ENCODE measurements around the gene PTPN3.
"Not testable (repeated sequence)": the region's sequence is repeated elsewhere in the genome, so short reads cannot be mapped to it uniquely, and the experiment has no call there.

Gene PTPN3

DNA sequence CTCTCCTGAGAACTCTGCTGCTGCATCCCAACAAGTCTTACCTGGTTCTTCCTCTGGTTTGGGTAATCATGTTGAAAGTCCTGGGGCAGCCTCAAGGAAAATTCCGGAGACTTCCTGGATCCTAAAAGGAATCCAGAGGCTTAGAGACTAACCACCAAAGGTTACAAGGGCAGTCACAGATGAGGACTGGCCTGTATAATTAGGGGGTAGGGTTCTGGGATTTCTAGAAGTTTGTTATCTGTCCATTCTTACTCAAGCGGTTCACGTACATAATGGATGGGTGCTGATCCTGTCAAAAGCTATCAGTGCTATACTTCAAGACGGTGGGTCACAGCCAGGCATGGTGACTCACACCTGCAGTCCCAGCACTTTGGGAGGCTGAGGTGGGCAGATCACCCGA is 125.9 kb downstream of the PTPN3 start:
- Histone ChIP-seq H3K9ac (ENCODE audit: low read length) (no peak overlapping the region), H3K9me3 (ENCODE audit: low read length) (peaks cover 4% of the 10 kb centered on the region), H3K36me3 (ENCODE audit: insufficient read depth, low read length) (no peaks in the 10 kb centered on the region), H3K4me1 (ENCODE audit: insufficient read depth, low read length) (no peaks in the 10 kb centered on the region), H3K27ac (ENCODE audit: low read depth, low read length) (no peak overlapping the region), H3K27me3 (ENCODE audit: control insufficient read depth in 1 of 2, insufficient read depth in 2 of 2, low read length in 2 of 2) (no peaks in the 10 kb centered on the region), H3K4me3 (ENCODE audit: low read depth in 1 of 2, low read length in 2 of 2) (no peak overlapping the region)

DNA sequence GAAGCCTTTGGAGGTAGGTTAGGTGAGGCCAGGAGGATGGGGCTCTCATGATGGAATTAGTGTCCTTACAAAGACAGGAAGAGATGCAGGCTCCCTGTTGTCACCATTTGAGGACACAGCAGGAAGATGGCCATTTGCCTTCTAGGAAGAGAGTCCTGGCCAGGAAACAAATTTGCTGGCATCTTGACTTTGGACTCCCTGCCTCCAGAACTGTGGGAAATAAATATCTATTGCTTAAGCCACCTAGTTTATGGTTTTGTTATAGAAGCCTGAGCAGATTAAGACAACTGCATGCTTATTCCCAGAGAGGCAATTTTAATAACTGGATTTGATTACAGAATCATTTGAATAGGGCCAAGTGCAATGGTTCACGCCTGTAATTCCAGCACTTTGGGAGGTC is 126.7 kb downstream of the PTPN3 start:
- Histone ChIP-seq H3K27me3 (ENCODE audit: control insufficient read depth in 1 of 2, insufficient read depth in 2 of 2, low read length in 2 of 2) (no peaks in the 10 kb centered on the region), H3K4me3 (ENCODE audit: low read depth in 1 of 2, low read length in 2 of 2) (no peak overlapping the region), H3K27ac (ENCODE audit: low read depth, low read length) (no peak overlapping the region), H3K4me1 (ENCODE audit: insufficient read depth, low read length) (no peaks in the 10 kb centered on the region), H3K9ac (ENCODE audit: low read length) (no peak overlapping the region), H3K36me3 (ENCODE audit: insufficient read depth, low read length) (no peaks in the 10 kb centered on the region), H3K9me3 (ENCODE audit: low read length) (peaks cover 4% of the 10 kb centered on the region)

DNA sequence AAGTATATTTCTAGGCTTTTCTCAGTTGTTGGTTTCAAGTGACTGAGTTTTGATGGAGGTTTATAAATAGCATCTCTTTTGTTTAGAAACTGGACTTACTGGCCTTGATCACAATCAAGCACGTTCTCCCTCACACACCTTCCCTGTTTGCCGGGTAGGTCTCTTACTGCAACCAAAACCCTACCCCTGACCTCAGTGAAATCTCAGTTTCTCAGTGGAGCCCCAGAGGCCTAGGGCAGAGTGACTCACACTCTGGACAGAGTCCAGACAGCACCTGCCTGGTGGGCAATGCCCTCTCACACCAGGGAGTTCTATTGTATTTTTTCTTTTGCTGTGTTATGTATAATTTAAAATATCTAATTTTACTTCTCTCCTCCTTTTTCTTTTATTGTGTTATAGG is 128.8 kb downstream of the PTPN3 start:
- no peak overlapping the region for H3K27ac ChIP-seq (ENCODE audit: low read depth, low read length)
- H3K36me3 ChIP-seq (ENCODE audit: insufficient read depth, low read length) = no peaks in the 10 kb centered on the region
- H3K9me3 ChIP-seq (ENCODE audit: low read length) = peaks cover 4% of the 10 kb centered on the region
- H3K4me1 ChIP-seq (ENCODE audit: insufficient read depth, low read length) = no peaks in the 10 kb centered on the region
- H3K4me3 ChIP-seq (ENCODE audit: low read depth in 1 of 2, low read length in 2 of 2) = no peak overlapping the region
- no peaks in the 10 kb centered on the region for H3K27me3 ChIP-seq (ENCODE audit: control insufficient read depth in 1 of 2, insufficient read depth in 2 of 2, low read length in 2 of 2)
- no peak overlapping the region for H3K9ac ChIP-seq (ENCODE audit: low read length)

DNA sequence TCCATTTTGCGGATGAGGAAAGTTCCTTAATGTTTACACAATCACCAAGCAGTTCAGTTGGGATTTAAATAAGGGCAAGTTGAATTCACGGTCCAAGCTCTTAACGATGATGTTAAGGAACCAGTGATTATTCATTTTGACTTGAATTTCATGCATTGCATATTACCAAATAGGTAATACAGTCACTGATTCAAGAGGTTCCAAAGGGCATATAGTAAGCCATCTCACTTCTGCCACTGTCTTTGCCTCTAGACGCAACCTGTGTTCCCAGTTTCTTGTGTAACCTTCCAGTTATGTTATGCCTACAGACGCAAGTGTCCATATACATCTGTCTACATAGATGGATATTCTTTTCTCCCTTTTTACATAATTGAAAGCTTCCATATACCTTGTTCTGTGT is 137.3 kb downstream of the PTPN3 start:
- no peaks in the 10 kb centered on the region for H3K9me3 ChIP-seq (ENCODE audit: low read length)
- no peaks in the 10 kb centered on the region for H3K27me3 ChIP-seq (ENCODE audit: control insufficient read depth in 1 of 2, insufficient read depth in 2 of 2, low read length in 2 of 2)
- H3K27ac ChIP-seq (ENCODE audit: low read depth, low read length) = no peak overlapping the region
- H3K4me3 ChIP-seq (ENCODE audit: low read depth in 1 of 2, low read length in 2 of 2) = no peak overlapping the region
- no peaks in the 10 kb centered on the region for H3K4me1 ChIP-seq (ENCODE audit: insufficient read depth, low read length)
- no peak overlapping the region for H3K9ac ChIP-seq (ENCODE audit: low read length)
- no peaks in the 10 kb centered on the region for H3K36me3 ChIP-seq (ENCODE audit: insufficient read depth, low read length)

DNA sequence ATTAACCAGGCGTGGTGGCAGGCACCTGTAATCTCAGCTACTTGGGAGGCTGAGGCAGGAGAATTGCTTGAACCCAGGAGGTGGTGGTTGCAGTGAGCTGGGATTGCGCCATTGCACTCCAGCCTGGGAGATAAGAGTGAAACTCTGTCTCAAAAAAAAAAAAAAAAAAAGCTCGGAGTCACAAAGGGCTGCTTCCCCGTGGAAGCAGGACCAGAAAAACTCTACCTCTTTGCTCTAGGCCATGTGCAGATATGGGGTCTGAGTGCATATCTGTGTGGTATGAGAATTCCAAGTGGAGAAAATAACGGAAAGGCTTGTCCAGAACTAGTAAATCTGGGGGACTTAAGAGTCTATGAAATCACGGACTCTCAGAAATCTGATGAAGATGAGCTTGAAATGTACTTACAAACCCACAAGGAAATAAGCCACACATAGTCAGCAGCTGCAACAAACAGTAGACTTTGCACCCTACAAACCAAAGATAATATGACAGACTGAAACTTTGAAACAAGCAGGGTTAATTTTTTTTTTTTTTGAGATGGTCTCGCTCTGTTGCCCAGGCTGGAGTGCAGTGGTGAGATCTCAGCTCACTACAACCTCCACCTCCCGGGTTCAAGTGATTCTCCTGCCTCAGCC is 139.0 kb downstream of the PTPN3 start:
- H3K4me1 ChIP-seq (ENCODE audit: insufficient read depth, low read length); H3K4me3 ChIP-seq (ENCODE audit: low read depth in 1 of 2, low read length in 2 of 2); H3K27ac ChIP-seq (ENCODE audit: low read depth, low read length); H3K36me3 ChIP-seq (ENCODE audit: insufficient read depth, low read length); H3K9ac ChIP-seq (ENCODE audit: low read length); H3K27me3 ChIP-seq (ENCODE audit: control insufficient read depth in 1 of 2, insufficient read depth in 2 of 2, low read length in 2 of 2); H3K9me3 ChIP-seq (ENCODE audit: low read length): not testable (repeated sequence)

DNA sequence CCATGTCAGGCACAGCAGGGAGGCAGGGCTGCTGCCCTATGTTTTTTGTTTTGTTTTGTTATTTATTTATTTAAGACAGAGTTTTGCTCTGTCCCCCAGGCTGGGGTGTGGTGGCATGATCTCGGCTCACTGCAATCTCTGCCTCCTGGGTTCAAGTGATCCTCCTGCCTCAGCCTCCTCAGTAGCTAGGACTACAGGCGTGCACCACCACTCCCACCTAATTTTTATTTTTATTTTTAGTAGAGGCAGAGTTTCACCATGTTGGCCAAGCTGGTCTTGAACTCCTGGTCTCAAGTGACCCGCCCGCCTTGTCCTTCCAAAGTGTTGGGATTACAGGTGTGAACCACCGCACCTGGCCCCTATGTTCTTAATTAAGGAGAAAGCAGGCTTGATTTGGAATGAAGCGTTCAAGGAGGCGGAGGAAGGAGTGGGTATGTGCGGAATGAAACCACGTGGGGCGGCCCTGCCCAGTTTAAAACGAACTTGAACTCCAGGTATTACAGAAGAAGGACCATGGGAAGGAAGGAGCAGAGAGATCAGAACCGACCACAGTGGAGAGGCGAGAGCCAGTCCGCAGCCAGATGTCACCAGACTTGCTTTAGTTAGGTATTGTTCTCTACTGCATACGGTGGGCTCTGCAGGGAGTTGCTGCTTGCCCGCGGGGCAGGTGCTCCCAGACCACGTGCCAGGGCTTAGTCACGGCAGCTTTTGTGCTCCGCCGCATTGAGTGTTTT is 142.4 kb downstream of the PTPN3 start:
- Histone ChIP-seq H3K4me3 (ENCODE audit: low read depth in 1 of 2, low read length in 2 of 2) (no peak overlapping the region), H3K4me1 (ENCODE audit: insufficient read depth, low read length) (no peaks in the 10 kb centered on the region), H3K9me3 (ENCODE audit: low read length) (no peaks in the 10 kb centered on the region), H3K9ac (ENCODE audit: low read length) (no peak overlapping the region), H3K36me3 (ENCODE audit: insufficient read depth, low read length) (no peaks in the 10 kb centered on the region), H3K27ac (ENCODE audit: low read depth, low read length) (no peak overlapping the region), H3K27me3 (ENCODE audit: control insufficient read depth in 1 of 2, insufficient read depth in 2 of 2, low read length in 2 of 2) (no peaks in the 10 kb centered on the region)

DNA sequence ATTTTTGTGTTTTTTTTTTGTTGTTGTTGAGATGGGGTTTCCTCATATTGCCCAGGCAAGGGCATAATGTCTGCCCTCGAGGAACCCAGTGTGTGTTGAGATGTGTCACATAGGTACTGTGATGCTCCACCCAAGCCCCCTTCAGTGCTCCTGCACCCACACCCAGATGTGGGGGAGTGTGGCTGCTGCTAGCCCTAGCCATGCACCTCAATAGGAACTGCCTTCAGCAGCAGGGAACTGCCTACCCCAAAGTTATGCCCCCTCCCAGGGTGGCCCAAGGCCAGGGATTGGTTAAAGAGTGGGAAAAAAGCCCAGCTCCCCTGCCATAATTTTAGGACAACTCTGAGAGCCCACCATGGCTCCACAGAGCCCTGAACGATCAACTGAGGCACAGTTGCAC is 143.9 kb downstream of the PTPN3 start:
- H3K9me3 ChIP-seq (ENCODE audit: low read length) = no peaks in the 10 kb centered on the region
- no peak overlapping the region for H3K4me3 ChIP-seq (ENCODE audit: low read depth in 1 of 2, low read length in 2 of 2)
- no peak overlapping the region for H3K27ac ChIP-seq (ENCODE audit: low read depth, low read length)
- H3K4me1 ChIP-seq (ENCODE audit: insufficient read depth, low read length) = no peaks in the 10 kb centered on the region
- H3K27me3 ChIP-seq (ENCODE audit: control insufficient read depth in 1 of 2, insufficient read depth in 2 of 2, low read length in 2 of 2) = no peaks in the 10 kb centered on the region
- no peaks in the 10 kb centered on the region for H3K36me3 ChIP-seq (ENCODE audit: insufficient read depth, low read length)
- no peak overlapping the region for H3K9ac ChIP-seq (ENCODE audit: low read length)

DNA sequence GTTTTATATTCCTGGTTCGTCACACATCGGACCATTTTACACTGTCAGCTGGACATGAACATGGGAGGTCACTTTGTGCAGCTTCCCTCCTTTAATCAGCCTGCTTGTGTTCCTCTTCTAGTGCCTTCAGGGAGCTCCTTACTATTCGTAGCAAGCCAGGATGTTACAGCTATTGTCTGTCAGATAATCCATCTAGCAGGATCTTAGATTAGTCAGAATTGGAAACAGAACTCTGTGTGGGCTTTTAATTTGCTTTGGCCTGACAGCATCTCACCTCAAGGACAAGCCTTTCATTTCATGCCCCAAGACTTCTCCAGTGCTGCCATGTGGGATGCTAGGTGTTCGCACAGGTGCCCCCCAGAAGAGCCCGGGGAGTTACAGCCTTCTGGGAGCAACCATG is 147.1 kb downstream of the PTPN3 start:
- Histone ChIP-seq H3K9ac (ENCODE audit: low read length) (no peak overlapping the region), H3K27me3 (ENCODE audit: control insufficient read depth in 1 of 2, insufficient read depth in 2 of 2, low read length in 2 of 2) (no peaks in the 10 kb centered on the region), H3K4me3 (ENCODE audit: low read depth in 1 of 2, low read length in 2 of 2) (no peak overlapping the region), H3K4me1 (ENCODE audit: insufficient read depth, low read length) (no peaks in the 10 kb centered on the region), H3K27ac (ENCODE audit: low read depth, low read length) (no peak overlapping the region), H3K36me3 (ENCODE audit: insufficient read depth, low read length) (no peaks in the 10 kb centered on the region), H3K9me3 (ENCODE audit: low read length) (no peaks in the 10 kb centered on the region)

DNA sequence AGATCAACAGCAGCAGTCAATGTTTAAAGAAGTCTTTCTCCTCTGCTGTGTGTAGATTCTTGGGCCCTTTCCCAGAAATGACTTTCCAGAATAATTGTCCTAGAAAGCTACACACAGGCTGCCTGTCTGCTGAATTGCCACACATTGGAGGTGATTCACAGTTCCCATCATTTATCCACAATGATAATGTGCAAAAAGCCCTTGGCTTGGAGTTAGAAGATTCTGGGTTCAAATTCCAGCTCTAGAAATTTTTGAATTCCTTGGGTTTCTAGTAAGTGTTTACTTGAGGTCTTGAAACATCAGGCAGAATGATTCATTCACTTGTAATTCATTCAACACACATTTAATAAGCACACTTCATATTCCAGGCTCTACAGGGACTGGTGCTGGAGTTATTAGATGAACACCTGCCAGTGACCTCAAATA is 148.7 kb downstream of the PTPN3 start:
- Histone ChIP-seq H3K9me3 (ENCODE audit: low read length) (no peaks in the 10 kb centered on the region), H3K27me3 (ENCODE audit: control insufficient read depth in 1 of 2, insufficient read depth in 2 of 2, low read length in 2 of 2) (peaks cover 0 to 3% of the 10 kb centered on the region in 2 donors), H3K9ac (ENCODE audit: low read length) (no peak overlapping the region), H3K27ac (ENCODE audit: low read depth, low read length) (no peak overlapping the region), H3K4me3 (ENCODE audit: low read depth in 1 of 2, low read length in 2 of 2) (no peak overlapping the region), H3K4me1 (ENCODE audit: insufficient read depth, low read length) (no peaks in the 10 kb centered on the region), H3K36me3 (ENCODE audit: insufficient read depth, low read length) (no peaks in the 10 kb centered on the region)

DNA sequence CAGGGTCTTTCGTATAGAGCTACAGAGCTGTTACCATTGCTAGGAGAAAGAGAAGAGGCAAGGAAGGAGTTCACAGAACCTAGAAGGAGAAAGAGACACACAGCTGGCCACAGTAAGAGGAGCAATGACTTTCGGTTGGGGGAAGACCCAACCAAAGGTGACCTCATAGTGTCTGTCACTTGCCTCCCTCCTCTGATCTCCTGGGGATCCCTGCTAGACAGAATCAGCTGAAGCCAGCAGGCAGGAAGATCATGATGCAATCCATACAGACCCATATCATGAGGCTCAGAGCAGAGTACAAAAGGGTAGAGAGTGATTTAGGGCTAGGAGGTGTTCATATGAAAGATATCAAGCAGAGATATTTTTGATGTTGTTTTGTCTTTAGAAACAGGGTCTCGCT is 151.2 kb downstream of the PTPN3 start:
- no peaks in the 10 kb centered on the region for H3K4me1 ChIP-seq (ENCODE audit: insufficient read depth, low read length)
- no peaks in the 10 kb centered on the region for H3K36me3 ChIP-seq (ENCODE audit: insufficient read depth, low read length)
- peaks cover 0 to 3% of the 10 kb centered on the region in 2 donors for H3K27me3 ChIP-seq (ENCODE audit: control insufficient read depth in 1 of 2, insufficient read depth in 2 of 2, low read length in 2 of 2)
- H3K27ac ChIP-seq (ENCODE audit: low read depth, low read length) = no peak overlapping the region
- no peaks in the 10 kb centered on the region for H3K9me3 ChIP-seq (ENCODE audit: low read length)
- no peak overlapping the region for H3K4me3 ChIP-seq (ENCODE audit: low read depth in 1 of 2, low read length in 2 of 2)
- H3K9ac ChIP-seq (ENCODE audit: low read length) = no peak overlapping the region

DNA sequence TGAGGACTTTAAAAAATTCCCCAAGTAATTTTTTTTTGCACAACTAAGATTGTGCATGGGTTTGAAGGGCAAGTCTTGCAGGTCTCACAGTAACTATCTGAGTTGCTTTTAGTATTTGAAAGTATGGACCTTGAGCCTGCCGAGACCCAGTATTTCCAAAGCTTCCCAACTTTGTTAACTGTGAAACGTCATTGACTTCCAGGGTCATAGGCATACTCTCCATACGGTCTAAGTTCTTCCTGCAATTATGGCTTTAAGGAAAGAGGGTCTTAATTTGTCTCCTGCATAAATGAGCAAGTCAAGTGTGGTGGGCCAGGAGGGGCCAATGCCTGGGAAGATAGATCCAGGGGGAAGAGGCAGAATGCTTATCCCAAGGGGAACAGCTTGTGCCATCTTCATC is 153.2 kb downstream of the PTPN3 start:
- H3K4me1 ChIP-seq (ENCODE audit: insufficient read depth, low read length) = no peaks in the 10 kb centered on the region
- no peak overlapping the region for H3K9ac ChIP-seq (ENCODE audit: low read length)
- no peaks in the 10 kb centered on the region for H3K36me3 ChIP-seq (ENCODE audit: insufficient read depth, low read length)
- no peaks in the 10 kb centered on the region for H3K9me3 ChIP-seq (ENCODE audit: low read length)
- peaks cover 0 to 3% of the 10 kb centered on the region in 2 donors for H3K27me3 ChIP-seq (ENCODE audit: control insufficient read depth in 1 of 2, insufficient read depth in 2 of 2, low read length in 2 of 2)
- H3K27ac ChIP-seq (ENCODE audit: low read depth, low read length) = no peak overlapping the region
- H3K4me3 ChIP-seq (ENCODE audit: low read depth in 1 of 2, low read length in 2 of 2) = no peak overlapping the region

DNA sequence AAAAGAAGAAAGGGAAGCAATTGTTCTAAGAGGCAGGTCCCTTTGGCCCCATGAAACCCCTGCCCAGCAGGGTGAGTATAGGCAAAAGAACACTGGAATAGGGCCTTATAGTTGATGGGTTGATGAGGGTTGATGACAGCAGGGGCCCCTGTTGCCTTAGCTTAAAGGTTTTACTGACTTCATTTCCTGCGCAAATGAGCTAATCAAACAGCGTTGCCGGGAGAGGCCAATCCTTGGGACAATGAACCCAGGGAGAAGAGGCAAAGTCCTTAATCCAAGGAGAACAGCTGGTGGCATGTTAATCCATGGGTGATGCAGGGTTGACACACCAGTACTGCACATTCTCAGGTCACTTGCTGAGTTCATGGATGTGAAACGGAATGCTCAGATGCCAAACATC is 155.2 kb downstream of the PTPN3 start:
- peaks cover 0 to 3% of the 10 kb centered on the region in 2 donors for H3K27me3 ChIP-seq (ENCODE audit: control insufficient read depth in 1 of 2, insufficient read depth in 2 of 2, low read length in 2 of 2)
- no peak overlapping the region for H3K9ac ChIP-seq (ENCODE audit: low read length)
- no peak overlapping the region for H3K4me3 ChIP-seq (ENCODE audit: low read depth in 1 of 2, low read length in 2 of 2)
- no peaks in the 10 kb centered on the region for H3K36me3 ChIP-seq (ENCODE audit: insufficient read depth, low read length)
- H3K9me3 ChIP-seq (ENCODE audit: low read length) = no peaks in the 10 kb centered on the region
- no peaks in the 10 kb centered on the region for H3K4me1 ChIP-seq (ENCODE audit: insufficient read depth, low read length)
- no peak overlapping the region for H3K27ac ChIP-seq (ENCODE audit: low read depth, low read length)
